Stomach (tissue), 4 donors: Measurements from ENCODE around the gene DUSP7.

ENCODE experiments used
- POLR2A ChIP-seq, 4 donors: fragments of 450-650 bp; IDR thresholded peaks; one replicate each; pipeline ENCODE4 v1.6.1; 2016; ENCODE audit warnings: antibody characterized with exemption in 4 of 4, control low read depth in 2 of 4, mild to moderate bottlenecking in 1 of 4, moderate library complexity in 1 of 4
- POLR2AphosphoS5 ChIP-seq, 3 donors: sonication (generic); formaldehyde crosslinking; IDR thresholded peaks; one replicate each; pipeline ENCODE4 v1.6.1; 2016; ENCODE audit warnings: antibody characterized with exemption in 3 of 3
- TF ChIP-seq, protein P1 (sequence below), 7 experiments: fragments of 450-650 bp in 4 of 7; fragments of 200-600 bp in 3 of 7; sonication (generic) in 3 of 7; IDR thresholded peaks; one replicate each; pipeline ENCODE4 v1.5.1; 2016 to 2019; ENCODE audit warnings: antibody characterized with exemption in 7 of 7, control low read depth in 2 of 7, mild to moderate bottlenecking in 1 of 7

DNA sequence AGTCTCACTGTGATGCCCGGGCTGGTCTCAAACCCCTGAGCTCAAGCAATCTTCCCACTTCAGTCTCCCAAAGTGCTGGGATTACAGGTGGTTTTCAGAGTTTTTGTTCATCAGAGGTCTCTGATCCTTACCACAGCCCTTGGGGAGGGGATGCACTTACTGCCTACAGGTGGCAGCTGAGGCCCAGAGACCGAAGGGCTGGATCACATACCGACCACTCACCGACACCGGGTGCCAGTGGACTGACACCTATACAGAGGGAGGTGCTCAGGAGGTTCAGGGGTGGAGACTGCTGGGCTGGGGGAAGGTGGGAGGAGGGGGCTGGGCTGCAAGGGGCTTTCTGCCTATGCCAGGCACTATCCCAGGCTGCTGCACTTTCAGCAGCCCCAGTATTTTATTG lies 19.5 kb downstream of the DUSP7 start:
- TF ChIP-seq, protein P1, sequence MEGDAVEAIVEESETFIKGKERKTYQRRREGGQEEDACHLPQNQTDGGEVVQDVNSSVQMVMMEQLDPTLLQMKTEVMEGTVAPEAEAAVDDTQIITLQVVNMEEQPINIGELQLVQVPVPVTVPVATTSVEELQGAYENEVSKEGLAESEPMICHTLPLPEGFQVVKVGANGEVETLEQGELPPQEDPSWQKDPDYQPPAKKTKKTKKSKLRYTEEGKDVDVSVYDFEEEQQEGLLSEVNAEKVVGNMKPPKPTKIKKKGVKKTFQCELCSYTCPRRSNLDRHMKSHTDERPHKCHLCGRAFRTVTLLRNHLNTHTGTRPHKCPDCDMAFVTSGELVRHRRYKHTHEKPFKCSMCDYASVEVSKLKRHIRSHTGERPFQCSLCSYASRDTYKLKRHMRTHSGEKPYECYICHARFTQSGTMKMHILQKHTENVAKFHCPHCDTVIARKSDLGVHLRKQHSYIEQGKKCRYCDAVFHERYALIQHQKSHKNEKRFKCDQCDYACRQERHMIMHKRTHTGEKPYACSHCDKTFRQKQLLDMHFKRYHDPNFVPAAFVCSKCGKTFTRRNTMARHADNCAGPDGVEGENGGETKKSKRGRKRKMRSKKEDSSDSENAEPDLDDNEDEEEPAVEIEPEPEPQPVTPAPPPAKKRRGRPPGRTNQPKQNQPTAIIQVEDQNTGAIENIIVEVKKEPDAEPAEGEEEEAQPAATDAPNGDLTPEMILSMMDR (IDR thresholded peaks at IDR 0.05) = no peak
- no peak for TF ChIP-seq POLR2A (IDR thresholded peaks at IDR 0.05)
- no peak for TF ChIP-seq POLR2AphosphoS5 (IDR thresholded peaks at IDR 0.05)
